Stimulated activated CD4-positive, alpha-beta T cell treated with anti-CD3 and anti-CD28 coated beads, TNF-alpha, amount 100 ng/mL, for 1 hour (primary cell): Measurements from ENCODE around the gene ST6GALNAC5.
"Not testable (repeated sequence)": the region's sequence is repeated elsewhere in the genome, so short reads cannot be mapped to it uniquely, and the experiment has no call there.

Source experiments
- DNase-seq, 3 donors: peaks; one replicate each; pipeline ENCODE4 v3.0.0-alpha.2; 2020; ENCODE audit warnings: low read depth in 3 of 3, low spot score in 1 of 3

The ST6GALNAC5 gene

GRCh38 chr1:76867342-76868130, at the start of gene ST6GALNAC5:
Gene ST6GALNAC5 (plus strand): TSS chr1:76867480.
- no peak for DNase-seq

- no peak for DNase-seq
Measured at GRCh38 chr1:76820028-76820427, 47.3 kb upstream of the ST6GALNAC5 start.

- not testable (repeated sequence) for DNase-seq
Measured at GRCh38 chr1:76822961-76823360, 44.3 kb upstream of the ST6GALNAC5 start.

GRCh38 chr1:76824106-76824505, 43.2 kb upstream of the ST6GALNAC5 start:
- no peak for DNase-seq

- no peak for DNase-seq
Measured at GRCh38 chr1:76826072-76826845, 41.0 kb upstream of the ST6GALNAC5 start.

GRCh38 chr1:76827066-76827465, 40.2 kb upstream of the ST6GALNAC5 start:
- DNase-seq, result no peak

GRCh38 chr1:76830373-76830772, 36.9 kb upstream of the ST6GALNAC5 start:
- DNase-seq, result no peak

GRCh38 chr1:76832521-76832920, 34.8 kb upstream of the ST6GALNAC5 start:
- DNase-seq, result no peak

- no peak for DNase-seq
Measured at GRCh38 chr1:76833151-76833550, 34.1 kb upstream of the ST6GALNAC5 start.

GRCh38 chr1:76833856-76834255, 33.4 kb upstream of the ST6GALNAC5 start:
- DNase-seq, result no peak

- no peak for DNase-seq
Measured at GRCh38 chr1:76835203-76835602, 32.1 kb upstream of the ST6GALNAC5 start.

- no peak for DNase-seq
Measured at GRCh38 chr1:76840278-76840677, 27.0 kb upstream of the ST6GALNAC5 start.

- no peak for DNase-seq
Measured at GRCh38 chr1:76841460-76841859, 25.8 kb upstream of the ST6GALNAC5 start.

GRCh38 chr1:76843821-76844464, 23.3 kb upstream of the ST6GALNAC5 start:
- no peak for DNase-seq

- no peak for DNase-seq
Measured at GRCh38 chr1:76854255-76854654, 13.0 kb upstream of the ST6GALNAC5 start.

GRCh38 chr1:76856104-76856503, 11.2 kb upstream of the ST6GALNAC5 start:
- no peak for DNase-seq

GRCh38 chr1:76857138-76857537, 10.1 kb upstream of the ST6GALNAC5 start:
- no peak for DNase-seq

- DNase-seq, result no peak
Measured at GRCh38 chr1:76857973-76858372, 9.3 kb upstream of the ST6GALNAC5 start.

- DNase-seq, result no peak
Measured at GRCh38 chr1:76861149-76861548, 6.1 kb upstream of the ST6GALNAC5 start.

- DNase-seq, result no peak
Measured at GRCh38 chr1:76862447-76862846, 4.8 kb upstream of the ST6GALNAC5 start.

GRCh38 chr1:76864383-76864782, 2.9 kb upstream of the ST6GALNAC5 start:
- no peak for DNase-seq
